NOMO-1 treated with DMSO at 0.1 percent for 48 hours (cell line): ENCODE data around the gene EXOC3L2.

ENCODE experiments used
- DNase-seq: peaks from one replicate; lab custom pipeline; 2025; ENCODE audit not compliant: unreplicated experiment; lab: John Stamatoyannopoulos, UW

The EXOC3L2 gene

DNA sequence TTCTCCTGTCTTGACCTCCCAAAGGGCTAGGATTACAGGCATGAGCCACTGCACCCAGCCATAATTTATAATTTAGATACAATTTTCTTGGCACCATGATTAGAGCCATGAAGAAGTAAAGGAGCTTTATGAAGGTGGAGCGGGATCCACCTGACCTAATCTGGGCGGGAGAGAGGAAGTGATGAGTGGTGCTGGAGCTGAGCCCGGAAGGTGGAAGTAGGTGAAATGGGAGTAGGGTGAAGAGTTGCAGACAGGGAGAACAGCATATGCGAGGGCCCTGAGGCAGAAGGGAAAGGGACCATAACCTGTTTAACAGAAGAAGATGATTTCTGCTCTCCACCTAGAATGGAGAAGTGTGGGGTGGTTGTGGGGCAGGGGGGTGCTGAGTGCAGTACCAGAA is 62.4 kb downstream of the EXOC3L2 start:
- DNase-seq: no peak

DNA sequence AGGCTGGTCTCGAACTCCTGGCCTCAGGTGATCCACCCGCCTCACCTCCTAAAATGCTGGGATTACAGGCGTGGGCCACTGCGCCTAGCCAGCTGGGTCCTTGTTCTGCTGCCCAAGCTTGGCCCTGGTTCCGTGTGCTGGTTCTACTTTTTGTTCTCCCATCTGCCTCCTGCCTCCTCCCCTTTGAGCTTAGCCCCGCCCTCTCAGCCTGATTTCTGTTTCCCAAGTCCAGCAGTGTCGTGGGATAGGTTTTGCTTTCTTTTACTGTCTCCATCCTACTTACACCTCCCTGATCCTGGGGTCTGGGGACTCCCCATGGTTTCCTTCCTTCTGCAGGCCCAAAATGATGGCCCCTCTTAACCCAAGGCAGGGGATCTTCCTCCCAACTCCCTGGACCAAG is 64.3 kb downstream of the EXOC3L2 start:
- DNase-seq: no peak

DNA sequence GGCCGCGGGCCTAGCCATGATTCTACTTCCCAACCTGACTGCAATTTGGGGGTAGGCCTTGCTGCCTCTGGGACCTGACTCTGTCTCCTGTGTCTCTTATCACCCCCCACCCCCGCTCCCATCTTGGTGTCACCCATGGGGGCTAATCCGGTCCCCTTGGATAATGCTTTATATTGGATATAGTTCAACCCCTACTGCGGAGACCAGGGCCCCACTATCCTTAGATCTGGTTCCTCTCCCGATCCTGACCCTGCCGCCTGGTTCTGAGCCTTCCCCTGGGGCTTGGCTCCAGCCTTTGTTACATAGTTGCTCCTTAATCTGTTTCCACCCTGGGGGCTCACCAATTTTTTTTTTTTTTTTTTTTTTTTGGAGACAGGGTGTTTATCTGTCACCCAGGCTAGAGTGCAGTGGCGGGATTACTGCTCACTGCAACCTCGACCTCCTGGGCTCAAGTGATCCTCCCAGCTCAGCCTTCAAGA is 65.3 kb downstream of the EXOC3L2 start:
- DNase-seq: no peak

DNA sequence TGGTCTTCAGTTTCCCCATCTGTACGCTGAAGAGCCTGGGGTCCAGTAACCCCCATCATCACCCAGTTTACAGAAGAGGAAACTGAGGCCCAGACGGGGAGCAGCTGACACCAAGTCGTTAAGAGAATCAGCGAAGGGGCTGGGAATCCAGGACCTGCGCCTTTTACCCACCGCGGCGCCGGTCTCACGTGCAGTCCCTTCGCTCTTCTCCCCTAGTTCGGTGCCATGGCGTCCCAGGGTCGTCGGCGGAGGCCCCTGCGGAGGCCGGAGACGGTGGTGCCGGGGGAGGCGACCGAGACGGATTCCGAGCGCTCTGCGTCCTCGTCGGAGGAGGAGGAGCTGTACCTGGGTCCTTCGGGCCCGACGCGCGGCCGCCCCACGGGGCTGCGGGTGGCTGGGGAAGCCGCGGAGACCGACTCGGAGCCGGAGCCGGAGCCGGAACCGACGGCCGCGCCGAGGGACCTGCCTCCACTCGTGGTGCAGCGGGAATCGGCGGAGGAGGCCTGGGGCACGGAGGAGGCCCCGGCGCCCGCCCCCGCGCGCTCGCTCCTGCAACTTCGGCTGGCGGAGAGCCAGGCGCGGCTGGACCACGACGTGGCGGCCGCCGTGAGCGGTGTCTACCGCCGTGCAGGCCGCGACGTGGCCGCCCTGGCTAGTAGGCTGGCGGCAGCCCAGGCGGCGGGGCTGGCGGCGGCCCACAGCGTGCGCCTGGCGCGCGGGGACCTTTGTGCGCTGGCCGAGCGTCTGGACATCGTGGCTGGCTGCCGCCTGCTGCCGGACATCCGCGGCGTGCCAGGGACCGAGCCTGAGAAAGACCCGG is 65.9 kb downstream of the EXOC3L2 start:
- DNase-seq: no peak

DNA sequence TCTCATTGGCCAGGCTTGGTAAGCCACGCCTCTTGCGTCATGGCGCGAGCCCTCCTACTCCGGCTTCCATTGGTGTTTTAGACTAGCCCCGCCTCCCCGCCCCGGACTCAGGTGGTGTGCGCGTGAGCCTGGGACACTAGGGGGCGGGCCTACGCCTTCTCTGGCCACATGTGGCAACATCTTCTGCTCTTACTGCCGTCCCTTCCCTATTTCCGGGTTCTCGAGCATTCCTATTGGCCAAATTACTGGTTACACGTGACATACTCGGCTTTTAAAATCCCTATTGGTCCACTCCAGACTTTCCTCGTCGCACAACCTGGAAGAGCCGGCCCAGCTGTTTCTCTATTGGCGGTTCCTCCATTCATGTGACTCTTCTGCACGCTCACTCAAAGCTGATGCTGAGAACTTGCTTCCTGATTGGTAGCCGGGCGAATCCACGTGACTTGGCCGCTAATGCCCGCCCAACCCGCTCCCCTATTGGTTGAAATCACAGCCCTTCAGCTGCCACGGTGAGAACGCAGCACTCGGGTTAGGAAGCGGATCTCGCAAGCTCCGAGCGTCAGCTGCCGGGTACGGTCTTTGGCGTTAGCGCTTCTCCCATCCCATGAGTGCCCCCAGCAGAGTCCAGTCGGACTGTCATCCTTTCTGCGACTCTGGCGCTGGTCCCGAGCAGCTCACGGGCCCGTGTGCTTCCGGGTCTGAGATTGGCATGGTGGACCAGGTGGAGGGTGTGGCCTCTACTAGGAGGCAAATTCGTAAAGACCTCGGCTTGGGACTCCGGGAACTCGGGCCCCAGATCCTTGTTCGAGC is 66.7 kb downstream of the EXOC3L2 start, which contains the start of gene BLOC1S3:
Gene BLOC1S3, plus strand, starts transcription at position 523 of the 810 bp plus-strand sequence. CDS start 513 bp downstream, outside the sequence.
- DNase-seq: peak; percentile 100

DNA sequence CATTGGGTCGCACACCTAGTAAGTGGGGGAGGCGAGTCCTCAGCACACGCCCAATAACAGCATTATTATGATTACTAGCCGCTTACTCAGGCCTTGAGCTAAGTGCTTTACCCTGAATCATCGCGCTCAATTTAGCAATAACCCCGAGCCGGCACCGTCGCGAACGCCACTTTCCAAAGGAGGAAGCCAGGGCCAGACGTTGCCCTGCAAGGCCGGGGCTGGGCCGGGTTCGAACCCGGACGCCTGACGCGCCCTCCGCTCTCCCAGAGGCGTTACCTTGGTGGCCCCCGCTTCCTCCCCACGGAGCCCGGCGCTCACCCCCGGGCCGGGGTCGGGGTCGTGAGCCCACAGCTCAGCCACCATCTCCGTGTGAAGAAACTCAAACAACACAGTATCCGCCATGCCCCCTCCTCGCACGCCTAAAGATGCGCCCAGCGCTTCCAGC is 67.4 kb downstream of the EXOC3L2 start, which contains the start of gene TRAPPC6A:
Gene TRAPPC6A, minus strand, starts transcription at position 421 of the 445 bp plus-strand sequence. Its CDS starts 19 bp downstream, at position 402.
- DNase-seq: peak; percentile 81

DNA sequence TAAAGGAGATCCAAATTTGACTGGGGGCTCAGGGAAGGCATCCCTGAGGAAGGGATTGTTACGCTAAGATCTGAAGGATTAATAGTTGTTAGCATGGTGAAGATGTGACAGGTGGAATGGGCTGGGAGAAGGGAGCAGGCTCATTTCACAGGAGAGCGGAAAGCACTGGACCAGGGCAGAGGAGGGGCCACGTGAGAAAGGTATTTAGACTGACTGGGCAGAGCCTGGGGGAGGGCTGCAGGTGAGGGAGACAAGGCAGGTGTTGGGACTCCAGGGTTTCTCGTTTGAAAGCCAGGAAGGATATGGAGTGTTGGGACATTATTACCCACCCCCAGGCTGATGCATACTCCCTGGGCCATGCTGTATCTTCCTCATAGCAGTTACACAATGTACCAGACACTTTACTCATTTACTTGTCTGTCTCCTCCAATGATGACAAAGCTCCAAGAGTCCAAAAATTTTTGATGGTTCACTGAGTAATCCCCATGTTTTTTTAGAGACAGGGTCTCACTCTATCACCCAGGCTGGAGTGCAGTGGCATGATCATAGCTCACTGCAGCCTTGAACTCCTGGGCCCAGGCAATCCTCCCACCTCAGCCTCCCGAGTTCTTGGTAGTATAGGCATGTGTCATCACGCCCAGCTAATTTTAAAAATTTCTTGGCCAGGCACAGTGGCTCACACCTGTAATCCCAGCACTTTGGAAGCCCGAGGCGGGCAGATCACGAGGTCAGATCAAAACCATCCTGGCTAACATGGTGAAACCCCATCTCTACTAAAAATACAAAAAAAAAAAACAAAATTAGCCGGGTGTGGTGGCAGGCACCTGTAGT is 69.5 kb downstream of the EXOC3L2 start:
- no peak for DNase-seq

DNA sequence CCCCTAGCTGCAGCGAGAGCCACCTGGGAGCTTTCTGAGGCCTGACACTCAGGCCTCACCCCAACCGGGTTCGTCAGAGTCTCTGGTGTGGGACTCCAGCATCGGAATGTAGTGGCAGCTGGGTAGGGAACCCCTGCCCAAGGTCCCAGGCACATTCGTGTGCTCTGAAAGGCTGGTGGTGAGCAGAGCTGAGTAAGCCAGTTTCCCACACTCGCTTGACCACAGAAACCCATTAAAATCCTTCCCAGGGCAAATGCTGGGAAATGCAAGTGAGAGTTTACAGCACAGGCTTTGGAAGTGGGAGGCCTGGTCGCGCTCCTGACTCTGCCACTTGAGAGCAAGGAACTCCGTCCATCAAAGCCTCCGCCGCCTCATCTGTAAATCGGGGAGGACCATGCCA is 71.4 kb downstream of the EXOC3L2 start:
- no peak for DNase-seq

DNA sequence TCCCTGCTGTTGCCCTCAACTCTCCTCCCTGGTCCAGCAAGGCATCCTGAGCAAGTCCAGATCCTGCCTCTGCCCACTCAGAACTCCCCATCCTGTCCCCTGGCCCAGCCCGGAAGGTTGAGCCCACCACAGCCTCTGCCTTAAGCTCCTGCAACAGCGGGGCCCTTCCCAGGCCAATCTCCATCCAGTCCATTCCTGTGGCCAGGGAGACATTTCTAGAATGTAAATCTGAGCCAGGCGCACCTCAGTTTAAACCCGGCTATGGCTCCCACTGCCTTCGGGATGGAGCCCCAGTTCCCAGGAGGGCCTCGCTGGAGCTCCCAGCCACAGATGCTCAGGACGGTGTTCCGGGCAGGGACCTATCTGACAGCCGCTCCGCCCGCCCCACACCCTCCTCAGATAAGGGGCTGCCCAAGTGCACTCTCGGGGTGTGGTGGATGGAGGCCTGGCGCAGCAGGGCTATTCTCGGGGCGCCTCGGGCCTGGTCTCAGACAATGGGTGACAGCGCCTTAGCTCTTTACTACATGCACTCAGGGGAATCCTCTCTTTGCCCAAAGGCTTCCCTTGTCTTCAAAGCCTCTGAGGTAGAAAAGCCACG is 72.5 kb downstream of the EXOC3L2 start:
- DNase-seq: no peak

DNA sequence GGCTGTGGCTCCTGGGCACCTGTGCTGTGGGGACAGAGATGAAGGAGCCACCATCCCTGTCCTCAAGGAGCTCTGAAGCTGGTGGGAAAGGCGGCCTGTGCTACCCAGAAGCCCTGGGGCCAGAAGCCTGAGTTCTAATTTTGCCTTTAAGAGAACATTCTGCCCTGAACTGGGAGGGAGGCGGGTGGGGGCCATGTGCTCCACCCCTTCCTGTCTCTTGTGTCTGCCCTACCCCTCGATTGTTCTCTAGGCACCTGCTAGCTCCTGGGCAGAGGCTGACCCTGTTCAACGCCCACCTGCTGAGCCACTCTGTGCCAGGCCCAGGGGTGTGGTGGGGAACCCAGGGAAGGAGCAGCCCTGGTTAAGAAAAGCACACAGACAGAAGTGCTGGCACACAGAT is 73.0 kb downstream of the EXOC3L2 start:
- no peak for DNase-seq

DNA sequence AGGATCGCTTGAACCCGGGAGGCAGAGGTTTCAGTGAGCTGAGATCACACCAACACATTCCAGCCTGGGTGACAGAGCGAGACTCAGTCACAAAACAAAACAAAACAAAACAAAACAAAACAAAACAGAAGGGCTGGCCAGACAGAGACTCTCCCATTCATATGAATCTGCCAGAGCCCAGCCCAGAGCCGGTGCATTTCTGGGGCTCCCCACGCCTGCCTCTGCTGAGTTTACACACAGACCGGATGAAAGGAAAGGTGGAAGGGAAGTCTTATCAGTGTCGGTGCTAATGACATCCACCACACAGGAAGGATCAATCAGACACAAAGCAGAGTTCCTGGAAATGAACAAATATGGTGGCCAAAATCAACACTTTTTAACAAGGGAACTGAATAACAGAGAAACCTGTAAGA is 74.0 kb downstream of the EXOC3L2 start:
- DNase-seq: no peak

DNA sequence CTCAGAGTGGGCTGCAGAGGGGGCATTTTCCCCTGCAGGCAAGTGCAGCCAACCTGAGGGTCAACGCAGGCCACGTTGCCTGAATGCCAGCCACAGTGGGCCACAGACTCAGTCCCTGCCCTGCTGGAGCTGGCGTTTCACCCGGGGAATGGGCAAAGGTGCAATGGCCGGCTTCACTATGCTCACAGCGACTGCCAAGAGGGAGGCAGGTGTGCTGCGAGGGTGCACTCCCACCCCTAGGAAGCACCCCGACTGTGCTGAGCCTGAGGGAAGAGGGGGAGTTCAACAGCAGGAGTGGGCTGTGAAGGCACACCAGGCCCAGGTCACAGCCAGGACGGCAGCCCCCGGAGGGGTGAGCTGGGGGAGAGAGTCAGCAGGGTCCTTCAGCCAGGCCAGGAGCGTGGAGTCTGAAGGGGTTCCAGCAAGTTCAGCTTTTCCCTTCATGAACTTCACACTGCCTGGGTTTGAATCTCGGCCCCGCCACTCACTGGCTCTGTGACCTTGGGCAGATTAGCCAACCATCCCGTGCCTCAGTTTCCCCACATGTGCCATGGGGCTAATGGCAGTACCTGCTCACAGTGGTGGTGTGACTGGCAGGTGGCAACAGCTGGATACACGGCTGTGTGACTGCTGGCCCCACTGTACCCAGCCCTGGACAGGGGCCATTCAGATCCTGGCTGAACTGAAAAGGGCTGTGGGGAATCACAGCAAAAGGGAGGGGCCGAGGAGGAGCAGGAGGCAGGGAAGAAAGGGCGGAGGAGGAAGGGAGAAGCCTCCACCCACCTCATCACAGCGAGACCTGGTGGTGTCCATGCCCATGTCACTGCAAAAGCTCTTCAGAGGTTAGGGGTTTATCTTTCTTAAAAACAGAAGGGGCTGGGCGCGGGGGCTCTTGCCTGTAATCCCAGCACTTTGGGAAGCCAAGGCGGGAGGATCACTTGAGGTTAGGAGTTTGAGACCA is 74.8 kb downstream of the EXOC3L2 start:
- DNase-seq: no peak

DNA sequence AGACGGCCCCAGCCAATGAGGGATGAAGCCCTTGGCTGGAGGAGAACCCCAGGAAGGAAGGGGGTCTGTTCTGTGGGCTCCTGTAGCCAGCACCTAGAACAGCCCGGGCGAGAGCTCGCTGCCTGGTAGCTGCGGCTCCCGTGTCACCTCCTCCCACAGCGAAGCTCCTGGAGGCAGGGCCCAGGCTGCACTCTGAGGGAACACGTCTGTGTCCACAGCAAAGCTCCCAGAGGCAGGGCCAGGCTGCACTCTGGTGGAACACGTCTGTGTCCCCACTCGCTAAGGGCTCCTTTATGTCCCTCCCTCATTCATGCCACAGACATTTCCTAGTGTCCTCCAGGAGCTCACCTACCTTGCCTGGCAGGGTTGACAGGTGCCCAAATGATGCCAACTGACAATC is 75.6 kb downstream of the EXOC3L2 start:
- DNase-seq: no peak

DNA sequence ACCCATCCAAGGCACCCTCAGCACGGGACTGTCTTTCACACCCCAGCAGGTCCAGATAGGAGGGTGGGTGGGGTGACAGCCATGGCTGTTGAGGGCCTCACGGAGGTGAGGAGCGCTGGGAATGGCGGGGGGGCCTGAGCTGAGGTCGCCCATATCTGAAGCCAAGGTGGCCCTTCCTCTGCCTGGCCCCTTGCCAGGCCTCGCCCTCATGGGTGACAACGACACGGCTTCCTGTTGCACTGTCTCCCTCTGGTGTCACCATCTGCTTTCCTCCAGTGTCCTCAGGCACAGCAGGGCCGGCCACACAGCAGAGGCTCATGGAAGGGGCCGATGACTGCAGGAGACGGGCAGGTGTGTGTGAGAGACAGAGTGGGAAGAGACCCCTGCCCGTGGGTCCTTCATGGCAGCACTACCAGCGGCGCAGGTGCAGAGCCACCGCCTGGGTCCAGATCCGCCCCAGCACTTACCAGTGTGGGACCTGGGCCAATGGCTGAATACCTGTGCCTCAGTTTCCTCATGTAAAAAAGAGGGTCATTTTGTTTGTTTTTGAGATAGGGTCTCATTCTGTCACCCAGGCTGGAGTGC is 76.3 kb downstream of the EXOC3L2 start:
- DNase-seq: no peak

DNA sequence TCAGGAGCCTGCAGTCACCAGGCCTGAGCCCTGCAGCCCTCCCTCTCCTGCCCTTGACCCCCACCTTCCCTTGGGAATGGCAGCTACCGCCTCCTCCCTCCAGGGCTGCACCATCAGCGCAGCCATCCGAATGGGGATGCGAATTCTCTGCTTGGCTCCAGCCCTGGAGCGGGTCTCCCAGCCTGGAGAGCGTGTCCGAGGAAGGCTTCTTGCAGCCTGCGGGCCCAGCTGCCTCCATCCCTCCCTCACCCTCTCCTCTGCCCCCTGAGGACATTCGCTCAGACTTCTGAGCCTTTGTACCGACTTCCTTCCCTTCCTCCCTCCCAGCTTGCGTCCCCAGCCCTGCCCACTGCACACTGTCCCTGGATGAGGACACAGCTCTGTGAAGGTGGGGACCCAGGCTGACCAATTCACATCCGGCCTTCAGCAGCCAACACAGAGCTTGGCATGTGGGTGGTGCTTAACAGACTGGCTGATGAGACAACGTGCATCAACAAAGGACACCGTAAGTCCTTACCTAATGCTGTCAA is 78.4 kb downstream of the EXOC3L2 start:
- DNase-seq: no peak

DNA sequence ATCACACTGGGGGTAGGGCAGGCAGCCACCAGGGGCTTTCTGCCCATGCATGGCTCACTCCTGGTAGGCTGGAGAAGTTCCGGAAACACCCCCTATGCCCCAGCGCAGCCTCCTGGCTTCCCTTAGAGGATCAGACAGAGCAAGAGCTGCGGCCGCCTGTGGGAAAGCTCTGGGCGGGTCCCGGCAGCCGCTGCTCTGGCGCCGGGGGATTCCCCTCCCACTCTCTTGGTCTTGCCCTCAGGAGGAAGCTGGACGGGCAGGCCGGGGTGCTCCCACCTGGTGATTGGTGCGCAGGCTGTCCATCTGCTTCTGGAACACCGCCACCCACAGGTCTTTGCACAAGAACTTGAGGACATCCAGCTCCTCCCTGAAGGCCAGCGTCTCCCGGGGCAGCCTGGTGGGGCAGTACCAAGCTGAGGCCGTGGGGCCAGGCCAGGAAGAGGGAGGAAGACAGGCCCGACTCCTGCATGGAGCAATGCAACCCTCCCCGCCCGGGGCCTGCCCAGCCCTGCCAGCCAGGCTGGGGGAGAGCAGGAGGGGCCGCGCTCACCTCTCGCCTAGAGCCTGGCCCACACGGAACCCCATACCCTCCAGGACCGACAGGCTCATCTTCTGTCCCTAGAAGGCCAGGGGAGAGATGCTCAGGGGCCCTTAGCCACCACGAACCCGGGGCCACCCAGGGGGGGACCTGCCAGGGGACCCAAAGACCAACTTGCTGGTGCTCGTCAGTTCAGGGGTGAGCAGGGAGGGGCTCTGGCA is 80.5 kb downstream of the EXOC3L2 start:
- peak; percentile 51 for DNase-seq

DNA sequence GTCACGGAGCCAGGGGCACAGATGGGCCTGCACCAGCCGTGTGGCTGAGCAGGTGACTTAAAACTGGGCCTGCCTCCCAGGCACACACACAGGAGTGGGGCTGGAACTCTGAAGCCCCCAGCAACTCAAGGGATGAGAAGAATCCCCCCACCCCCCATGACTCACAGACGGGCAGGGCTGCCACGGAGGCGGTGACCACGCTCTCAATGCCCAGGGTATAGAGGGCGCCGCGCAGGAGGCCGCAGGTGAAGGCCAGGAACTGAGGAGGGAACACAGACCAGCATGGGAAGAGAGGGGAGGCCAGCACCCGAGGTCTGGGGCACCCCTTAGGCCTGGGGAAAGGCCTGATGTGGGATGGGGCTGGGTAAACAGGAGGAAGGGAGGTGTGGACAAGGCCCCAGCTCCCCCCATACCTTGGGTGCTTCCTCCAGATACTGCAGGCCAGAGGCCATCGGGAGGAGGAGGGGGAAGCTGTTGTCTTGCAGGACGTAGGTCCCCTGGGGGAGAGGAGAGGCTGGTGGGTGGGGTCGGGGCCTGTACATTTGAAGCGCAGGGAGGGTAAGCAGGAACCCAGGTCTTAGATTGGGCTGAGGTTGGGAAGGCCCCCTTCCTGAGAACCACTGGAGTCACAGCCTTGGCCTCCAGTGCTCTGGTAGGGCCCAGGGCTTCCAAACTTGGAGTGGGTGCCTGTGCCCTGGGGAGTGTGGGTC is 81.3 kb downstream of the EXOC3L2 start:
- no peak for DNase-seq
